Sigmoid colon (tissue), 7 donors: ENCODE measurements around the gene EFCAB8. TPM values are rescaled to one million over a fixed set of nuclear protein-coding genes. Genes with fewer than 3 reads are reported as not detected.

Experiments used
- DNase-seq: peaks from one replicate; pipeline ENCODE4 v3.0.0-alpha.2; 2019
- H3K27ac ChIP-seq, 4 donors: fragments of 200-600 bp; sonication (generic); one replicate each; pipeline ENCODE4 v1.5.1; 2016 to 2019; ENCODE audit warnings: mild to moderate bottlenecking in 1 of 4
- H3K27me3 ChIP-seq, 3 donors: fragments of 200-600 bp; sonication (generic); one replicate each; pipeline ENCODE4 v1.5.1; 2019; ENCODE audit warnings: mild to moderate bottlenecking in 1 of 3
- H3K36me3 ChIP-seq, 4 donors: fragments of 200-600 bp; sonication (generic); one replicate each; pipeline ENCODE4 v1.5.1; 2016 to 2019
- H3K4me1 ChIP-seq, 4 donors: fragments of 200-600 bp; sonication (generic); one replicate each; pipeline ENCODE4 v1.5.1; 2017 to 2019
- H3K4me3 ChIP-seq, 4 donors: fragments of 200-600 bp; sonication (generic); one replicate each; pipeline ENCODE4 v1.5.1; 2017 to 2019; ENCODE audit warnings: mild to moderate bottlenecking in 2 of 4, moderate library complexity in 1 of 4
- H3K9me3 ChIP-seq, 4 donors: fragments of 200-600 bp in 3 of 4; sonication (generic) in 3 of 4; one replicate each; pipeline versions ENCODE4 v1.5.1 to v1.6.1; 2013 to 2019
- EP300 ChIP-seq, 4 donors: sonication (generic); formaldehyde crosslinking; IDR thresholded peaks; one replicate each; pipeline ENCODE4 v1.6.1; 2017; ENCODE audit warnings: antibody characterized with exemption in 4 of 4
- POLR2A ChIP-seq, 2 donors: fragments of 450-650 bp; IDR thresholded peaks; one replicate each; pipeline ENCODE4 v1.6.1; 2016; ENCODE audit warnings: antibody characterized with exemption in 2 of 2, mild to moderate bottlenecking in 2 of 2, moderate library complexity in 2 of 2
- POLR2AphosphoS5 ChIP-seq, 4 donors: sonication (generic); formaldehyde crosslinking; IDR thresholded peaks; one replicate each; pipeline ENCODE4 v1.6.1; 2017; ENCODE audit warnings: antibody characterized with exemption in 4 of 4
- WGBS, 2 donors: extraction: QIAGEN DNeasy Blood & Tissue Kit; methylation state at CpG; one replicate each; pipeline ENCODE4 v1.1.7; 2013; 5-methylcytosine and 5-hydroxymethylcytosine counted together
- intact Hi-C: fragments of 100-400 bp; cut with DNase I; formaldehyde crosslinking; loops from one replicate; pipeline ENCODE4 v1.15.1; 2023
- polyA plus RNA-seq, 3 donors: library from polyadenylated mRNA; stranded (reverse); fragments of 200-250 nt; gene quantifications; one replicate each; pipeline ENCODE4 v1.2.3, GENCODE V29; 2013
- total RNA-seq, 4 donors: library from RNA; depleted of rRNA; stranded (reverse); fragments of >200 nt; gene quantifications; one replicate each; pipeline ENCODE4 v1.1.0, GENCODE V29; 2016
- TF ChIP-seq, protein P1 (sequence below), 4 experiments: fragments of 450-650 bp in 3 of 4; fragments of 200-600 bp in 1 of 4; IDR thresholded peaks; one replicate each; pipeline ENCODE4 v1.5.1; 2016 to 2019; ENCODE audit warnings: antibody characterized with exemption in 4 of 4, mild to moderate bottlenecking in 3 of 4, moderate library complexity in 2 of 4
- donor health status: healthy with polysubstance abuse.
- donor health status: Bipolar disorder and iron deficiency.
- donor health status: healthy.

EFCAB8 gene
- total and polyA plus RNA-seq, 7 donors = 0.06 to 0.83 (median 0.60) TPM; not detected in 3

DNA sequence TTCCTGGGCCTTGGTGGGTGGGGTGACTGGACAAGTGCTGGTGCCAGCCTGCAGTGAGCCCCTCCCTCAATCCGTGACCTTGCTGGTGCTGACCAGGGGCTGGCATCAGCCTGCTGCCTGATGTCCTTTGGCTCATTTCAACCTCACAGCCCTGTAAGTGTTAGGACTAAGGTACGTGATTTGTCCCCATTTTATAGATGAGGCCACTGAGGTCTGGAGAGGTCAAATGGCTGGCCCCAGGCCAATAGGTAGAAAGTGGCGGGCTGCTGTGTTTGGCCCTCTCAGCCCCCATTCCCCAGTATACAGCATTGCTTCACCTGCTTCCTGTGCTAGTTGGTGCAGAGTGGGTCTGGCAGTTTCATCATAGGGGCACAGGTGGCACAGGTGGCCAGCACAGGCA is 20.1 kb downstream of the EFCAB8 start:
- Histone ChIP-seq H3K27me3 (no peaks in the 10 kb centered on the region), H3K4me3 (no peak overlapping the region), H3K36me3 (no peaks in the 10 kb centered on the region), H3K27ac (peak overlapping the region in 3 of 4 donors; percentile 63 to 77 (median 72)), H3K4me1 (peaks cover 0 to 21% (median 9%) of the 10 kb centered on the region in 4 donors), H3K9me3 (no peaks in the 10 kb centered on the region)
- WGBS, 2 donors = 92 to 94% methylated on average over 3 of the region's 3 CpGs
- intact Hi-C loops = loop anchor here (5.0 kb wide), 1 partner anchor 57 kb away; no protein-coding TSS in a partner anchor
- no peak for DNase-seq
- TF ChIP-seq POLR2AphosphoS5 (IDR thresholded peaks at IDR 0.05) (no peak), POLR2A (IDR thresholded peaks at IDR 0.05) (no peak), EP300 (IDR thresholded peaks at IDR 0.05) (no peak)
- TF ChIP-seq, protein P1, sequence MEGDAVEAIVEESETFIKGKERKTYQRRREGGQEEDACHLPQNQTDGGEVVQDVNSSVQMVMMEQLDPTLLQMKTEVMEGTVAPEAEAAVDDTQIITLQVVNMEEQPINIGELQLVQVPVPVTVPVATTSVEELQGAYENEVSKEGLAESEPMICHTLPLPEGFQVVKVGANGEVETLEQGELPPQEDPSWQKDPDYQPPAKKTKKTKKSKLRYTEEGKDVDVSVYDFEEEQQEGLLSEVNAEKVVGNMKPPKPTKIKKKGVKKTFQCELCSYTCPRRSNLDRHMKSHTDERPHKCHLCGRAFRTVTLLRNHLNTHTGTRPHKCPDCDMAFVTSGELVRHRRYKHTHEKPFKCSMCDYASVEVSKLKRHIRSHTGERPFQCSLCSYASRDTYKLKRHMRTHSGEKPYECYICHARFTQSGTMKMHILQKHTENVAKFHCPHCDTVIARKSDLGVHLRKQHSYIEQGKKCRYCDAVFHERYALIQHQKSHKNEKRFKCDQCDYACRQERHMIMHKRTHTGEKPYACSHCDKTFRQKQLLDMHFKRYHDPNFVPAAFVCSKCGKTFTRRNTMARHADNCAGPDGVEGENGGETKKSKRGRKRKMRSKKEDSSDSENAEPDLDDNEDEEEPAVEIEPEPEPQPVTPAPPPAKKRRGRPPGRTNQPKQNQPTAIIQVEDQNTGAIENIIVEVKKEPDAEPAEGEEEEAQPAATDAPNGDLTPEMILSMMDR (IDR thresholded peaks at IDR 0.05) = no peak

DNA sequence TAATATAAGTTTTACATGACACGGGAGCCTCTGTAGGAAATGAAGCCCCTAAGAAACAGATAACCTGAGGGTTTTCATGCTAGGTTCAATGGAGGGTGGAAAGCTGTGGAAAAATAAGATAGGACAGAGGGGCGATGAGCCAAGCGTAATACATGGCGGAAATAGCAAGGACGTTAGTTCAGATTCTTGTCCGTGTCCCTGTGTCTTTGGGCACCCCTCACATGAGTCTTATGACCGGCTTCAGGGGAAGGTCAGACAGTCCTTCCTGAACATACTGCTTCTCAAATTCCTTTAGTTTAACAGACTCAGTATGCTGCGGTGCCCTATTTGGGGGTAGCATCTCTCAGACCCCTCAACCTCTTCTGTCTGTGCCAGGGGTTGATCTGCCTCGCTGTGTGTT is 20.8 kb downstream of the EFCAB8 start:
- Histone ChIP-seq H3K27ac (no peak overlapping the region), H3K36me3 (no peaks in the 10 kb centered on the region), H3K4me3 (no peak overlapping the region), H3K4me1 (peaks cover 0 to 21% (median 9%) of the 10 kb centered on the region in 4 donors), H3K27me3 (no peaks in the 10 kb centered on the region), H3K9me3 (no peaks in the 10 kb centered on the region)
- WGBS, 2 donors = 93% methylated on average over 9 of the region's 9 CpGs
- TF ChIP-seq, protein P1 (IDR thresholded peaks at IDR 0.05) = no peak
- TF ChIP-seq POLR2AphosphoS5 (IDR thresholded peaks at IDR 0.05) (no peak), EP300 (IDR thresholded peaks at IDR 0.05) (no peak), POLR2A (IDR thresholded peaks at IDR 0.05) (no peak)
- intact Hi-C loops = loop anchor here (5.0 kb wide), 1 partner anchor 57 kb away; no protein-coding TSS in a partner anchor
- no peak for DNase-seq

DNA sequence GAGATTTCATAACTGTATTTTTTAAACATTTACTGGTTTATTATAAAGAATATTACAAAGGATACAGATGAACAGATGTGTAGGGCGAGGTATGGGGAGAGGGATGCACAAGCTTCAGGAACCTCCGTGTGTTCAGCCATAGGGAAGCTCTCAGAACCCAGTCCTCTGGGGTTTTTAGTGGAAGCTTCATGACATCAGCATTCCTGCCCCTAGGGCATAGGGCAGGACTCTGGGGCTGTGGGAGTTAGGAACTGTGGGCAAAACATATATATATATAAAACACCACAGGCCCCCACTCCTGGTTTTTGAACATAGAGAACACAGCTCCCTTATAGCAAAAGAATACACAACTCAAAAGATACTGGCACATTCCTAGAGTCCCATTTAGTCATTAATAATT is 21.9 kb downstream of the EFCAB8 start:
- intact Hi-C loops = no loop called here
- DNase-seq = no peak
- no peak overlapping the region for H3K27ac ChIP-seq
- H3K4me1 ChIP-seq = peaks cover 0 to 21% (median 9%) of the 10 kb centered on the region in 4 donors
- 79 to 92% methylated on average over 2 of the region's 2 CpGs for WGBS, 2 donors
- TF ChIP-seq EP300 (IDR thresholded peaks at IDR 0.05) = no peak
- no peak for TF ChIP-seq POLR2A (IDR thresholded peaks at IDR 0.05)
- TF ChIP-seq, protein P1 (IDR thresholded peaks at IDR 0.05) = no peak
- TF ChIP-seq POLR2AphosphoS5 (IDR thresholded peaks at IDR 0.05) = no peak
- H3K9me3 ChIP-seq = no peaks in the 10 kb centered on the region
- no peak overlapping the region for H3K4me3 ChIP-seq
- H3K36me3 ChIP-seq = no peaks in the 10 kb centered on the region
- no peaks in the 10 kb centered on the region for H3K27me3 ChIP-seq

DNA sequence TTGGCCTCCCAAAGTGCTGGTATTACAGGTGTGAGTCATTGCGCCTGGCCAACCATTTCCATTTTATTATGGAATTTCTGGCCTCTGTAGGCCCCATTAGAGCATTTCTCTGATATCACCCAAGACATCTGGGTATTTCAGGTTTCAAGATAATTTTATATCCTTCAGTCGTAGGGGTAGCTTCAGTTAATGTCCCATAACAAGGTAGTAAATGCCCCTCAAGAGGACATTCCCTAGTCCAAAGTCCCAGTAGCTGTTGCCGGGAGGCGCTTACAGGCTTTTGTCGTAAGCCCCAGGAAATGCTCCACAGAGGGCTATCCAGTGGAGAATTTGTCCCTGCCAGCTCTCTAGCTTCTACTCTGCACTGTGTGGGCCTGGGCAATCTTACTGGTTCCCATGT is 24.4 kb downstream of the EFCAB8 start:
- 70 to 83% methylated on average over 5 of the region's 5 CpGs for WGBS, 2 donors

DNA sequence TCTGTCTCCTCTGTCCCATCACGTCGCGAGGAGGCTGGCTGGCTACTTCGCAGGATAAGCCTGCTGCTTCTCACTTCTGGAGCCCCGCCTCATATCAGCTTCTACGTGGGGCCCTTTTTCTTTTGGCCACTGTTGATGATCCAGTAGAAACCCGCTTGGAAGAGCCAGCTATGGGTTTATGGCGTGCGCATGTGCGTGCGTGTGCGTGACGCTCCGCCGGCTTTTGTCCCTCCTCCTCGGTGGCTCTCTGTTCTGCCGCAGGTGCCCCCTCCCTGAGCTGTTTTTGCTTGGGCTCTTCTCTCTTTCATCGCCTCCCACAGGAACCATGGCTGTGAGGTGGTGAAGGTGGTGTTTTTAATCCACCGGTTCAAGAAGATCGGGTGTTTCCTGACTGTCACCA is 26.5 kb downstream of the EFCAB8 start:
- TF ChIP-seq EP300 (IDR thresholded peaks at IDR 0.05) (no peak), POLR2AphosphoS5 (IDR thresholded peaks at IDR 0.05) (no peak), POLR2A (IDR thresholded peaks at IDR 0.05) (no peak)
- TF ChIP-seq, protein P1 (IDR thresholded peaks at IDR 0.05) = no peak
- no peak for DNase-seq
- Histone ChIP-seq H3K27ac (no peak overlapping the region), H3K9me3 (no peaks in the 10 kb centered on the region), H3K36me3 (no peaks in the 10 kb centered on the region), H3K4me3 (no peak overlapping the region), H3K27me3 (no peaks in the 10 kb centered on the region), H3K4me1 (no peaks in the 10 kb centered on the region)
- WGBS, 2 donors = 89 to 92% methylated on average over 20 of the region's 20 CpGs
- intact Hi-C loops = no loop called here

More for the DNA sequence above, 24.4 kb downstream of the EFCAB8 start:
- TF ChIP-seq POLR2AphosphoS5 (IDR thresholded peaks at IDR 0.05) (no peak), POLR2A (IDR thresholded peaks at IDR 0.05) (no peak)
- intact Hi-C loops = no loop called here
- no peaks in the 10 kb centered on the region for H3K27me3 ChIP-seq
- no peak for DNase-seq
- H3K27ac ChIP-seq = no peak overlapping the region
- H3K36me3 ChIP-seq = no peaks in the 10 kb centered on the region
- no peaks in the 10 kb centered on the region for H3K9me3 ChIP-seq
- H3K4me3 ChIP-seq = no peak overlapping the region
- peaks cover 0 to 8% (median under 1%) of the 10 kb centered on the region in 4 donors for H3K4me1 ChIP-seq
